Esophagus squamous epithelium (tissue), 4 donors: ENCODE measurements around the gene LRP10.
"Not testable (repeated sequence)": the region's sequence is repeated elsewhere in the genome, so short reads cannot be mapped to it uniquely, and the experiment has no call there.

Experiments
- CTCF ChIP-seq, 6 experiments: fragments of 450-650 bp in 4 of 6; fragments of 200-600 bp in 2 of 6; sonication (generic) in 2 of 6; IDR thresholded peaks; one replicate each; pipeline ENCODE4 v1.5.1; 2016 to 2019; ENCODE audit warnings: antibody characterized with exemption in 6 of 6, mild to moderate bottlenecking in 4 of 6, moderate library complexity in 4 of 6
- POLR2A ChIP-seq, 4 donors: fragments of 450-650 bp; IDR thresholded peaks; one replicate each; pipeline ENCODE4 v1.6.1; 2017; ENCODE audit warnings: antibody characterized with exemption in 4 of 4, mild to moderate bottlenecking in 4 of 4, moderate library complexity in 3 of 4

GRCh38 chr14:22854296-22854695, 17.2 kb upstream of the LRP10 start:
- not testable (repeated sequence) for TF ChIP-seq CTCF, POLR2A (IDR thresholded peaks at IDR 0.05)
